HepG2 (cell line): Measurements from ENCODE around the gene DLEC1.

ENCODE experiments used
- ATF6 ChIP-seq: sonication (generic); formaldehyde crosslinking; conservative IDR thresholded peaks from 2 replicates; pipeline ENCODE4 v1.4.0; 2020; ENCODE audit warnings: missing genetic modification reagents
- IRX3 ChIP-seq: sonication (generic); formaldehyde crosslinking; IDR thresholded peaks from 2 replicates; pipeline ENCODE4 v1.8.1; 2023; ENCODE audit warnings: mild to moderate bottlenecking, low read depth, missing genetic modification reagents, borderline replicate concordance
- POLR2A ChIP-seq, 2 experiments: IDR thresholded peaks; 2 replicates each; pipeline ENCODE4 v1.6.1; 2011; ENCODE audit warnings: low read depth in 2 of 2, low read length in 2 of 2, mild to moderate bottlenecking in 1 of 2, moderate library complexity in 1 of 2; ENCODE audit not compliant: insufficient read depth in 1 of 2

- TF ChIP-seq POLR2A (IDR thresholded peaks at IDR 0.05; ENCODE audit: insufficient read depth in 1 of 2, low read depth in 2 of 2, low read length in 2 of 2) (no peak), ATF6 (CRISPR knock-in tag) (no peak), IRX3 (no peak)
Measured at GRCh38 chr3:38148311-38148882, 109.4 kb downstream of the DLEC1 start.
